Stimulated activated CD4-positive, alpha-beta T cell treated with anti-CD3 and anti-CD28 coated beads, TNF-alpha, amount 100 ng/mL, for 1 hour (primary cell): ENCODE data around the gene FGD5.
"Not testable (repeated sequence)": the region's sequence is repeated elsewhere in the genome, so short reads cannot be mapped to it uniquely, and the experiment has no call there.

ENCODE experiments used
- DNase-seq, 3 donors: peaks; one replicate each; pipeline ENCODE4 v3.0.0-alpha.2; 2020; ENCODE audit warnings: low read depth in 3 of 3, low spot score in 1 of 3

The FGD5 gene

GRCh38 chr3:14899993-14900618 lies 81.3 kb downstream of the FGD5 start:
- no peak for DNase-seq

- DNase-seq = no peak
These were observed 82.4 kb downstream of the FGD5 start for GRCh38 chr3:14900881-14901873.

DNA sequence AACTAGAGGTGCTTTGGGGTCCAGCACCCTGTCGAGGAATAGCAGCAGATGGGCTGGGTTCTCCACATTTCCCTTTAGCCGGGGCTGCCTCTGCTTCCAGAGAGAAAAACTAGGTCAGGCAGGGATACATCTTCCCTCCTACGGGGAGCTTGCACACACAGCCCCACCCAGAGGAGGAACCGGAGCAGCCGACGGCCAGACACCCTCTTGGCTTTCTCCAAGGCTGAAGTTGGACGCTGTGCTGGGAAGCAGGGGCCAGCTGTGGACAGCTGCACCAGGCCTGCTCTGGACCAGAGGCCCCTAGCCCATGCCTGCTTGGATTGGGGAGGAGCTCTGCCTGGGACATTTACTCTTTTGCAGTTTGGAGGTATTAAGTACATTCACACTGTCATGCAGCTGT lies 84.0 kb downstream of the FGD5 start:
- no peak for DNase-seq

DNA sequence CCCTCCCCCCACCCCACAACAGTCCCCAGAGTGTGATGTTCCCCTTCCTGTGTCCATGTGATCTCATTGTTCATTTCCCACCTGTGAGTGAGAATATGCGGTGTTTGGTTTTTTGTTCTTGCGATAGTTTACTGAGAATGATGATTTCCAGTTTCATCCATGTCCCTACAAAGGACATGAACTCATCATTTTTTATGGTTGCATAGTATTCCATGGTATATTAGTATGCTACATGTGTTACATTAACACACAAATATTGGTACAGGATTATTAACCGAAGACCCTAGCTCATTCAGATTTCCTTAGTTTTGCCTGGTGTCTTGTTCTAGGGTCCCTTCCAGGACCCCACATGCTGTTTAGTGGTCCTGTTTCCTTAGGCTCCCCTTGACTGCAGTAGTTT lies 84.7 kb downstream of the FGD5 start:
- not testable (repeated sequence) for DNase-seq

DNA sequence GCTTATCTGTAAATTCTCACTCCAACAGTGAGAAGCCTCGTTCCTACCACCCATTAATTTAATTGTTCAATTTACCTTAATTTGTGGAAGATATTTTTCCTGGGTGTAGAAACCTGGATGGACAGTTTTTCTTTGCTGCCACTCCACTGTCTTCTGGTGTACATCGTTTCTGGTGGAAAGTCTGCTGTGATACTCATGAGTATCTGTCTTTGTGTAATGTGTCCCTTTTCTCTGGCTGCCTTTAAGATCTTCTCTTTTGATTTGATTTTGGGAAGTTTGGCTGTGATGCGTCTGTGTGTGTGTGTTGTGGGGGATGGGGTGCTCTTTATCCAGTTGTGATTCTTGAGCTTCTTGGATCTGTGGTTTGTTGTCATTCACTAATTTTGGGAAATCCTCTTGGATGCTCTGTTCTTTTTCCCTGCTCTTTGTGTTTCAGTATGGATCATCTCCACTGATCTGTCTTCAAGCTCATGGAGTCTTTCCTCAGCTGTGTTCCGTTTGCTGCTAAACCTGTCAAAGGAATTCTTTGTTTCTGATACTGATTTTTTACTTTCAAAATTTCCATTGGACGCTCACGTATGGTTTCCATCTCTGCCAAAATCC lies 86.4 kb downstream of the FGD5 start:
- no peak for DNase-seq

- DNase-seq = no peak
These were observed 87.7 kb downstream of the FGD5 start for GRCh38 chr3:14906355-14906971.

GRCh38 chr3:14907043-14907966 lies 88.5 kb downstream of the FGD5 start:
- no peak for DNase-seq

DNA sequence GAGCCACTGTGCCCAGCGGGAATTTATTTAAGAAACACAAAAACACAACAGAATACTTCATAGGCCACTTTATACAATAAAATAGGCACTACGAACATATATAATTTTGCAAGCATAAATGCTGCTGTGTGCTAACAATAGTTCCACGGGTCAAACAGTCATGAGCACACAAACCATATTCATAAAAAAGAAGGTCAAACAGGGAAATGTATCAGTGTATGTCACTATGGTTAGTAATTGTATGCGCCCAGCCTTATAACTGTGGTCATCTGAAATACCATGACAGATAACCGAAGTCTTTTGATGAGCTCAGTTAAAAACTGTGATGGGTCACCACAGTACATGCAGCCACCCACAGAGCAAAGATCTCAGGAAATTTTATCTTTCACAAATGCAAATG lies 90.5 kb downstream of the FGD5 start:
- DNase-seq = no peak

- DNase-seq = no peak
These were observed 92.9 kb downstream of the FGD5 start for GRCh38 chr3:14911651-14912050.

DNA sequence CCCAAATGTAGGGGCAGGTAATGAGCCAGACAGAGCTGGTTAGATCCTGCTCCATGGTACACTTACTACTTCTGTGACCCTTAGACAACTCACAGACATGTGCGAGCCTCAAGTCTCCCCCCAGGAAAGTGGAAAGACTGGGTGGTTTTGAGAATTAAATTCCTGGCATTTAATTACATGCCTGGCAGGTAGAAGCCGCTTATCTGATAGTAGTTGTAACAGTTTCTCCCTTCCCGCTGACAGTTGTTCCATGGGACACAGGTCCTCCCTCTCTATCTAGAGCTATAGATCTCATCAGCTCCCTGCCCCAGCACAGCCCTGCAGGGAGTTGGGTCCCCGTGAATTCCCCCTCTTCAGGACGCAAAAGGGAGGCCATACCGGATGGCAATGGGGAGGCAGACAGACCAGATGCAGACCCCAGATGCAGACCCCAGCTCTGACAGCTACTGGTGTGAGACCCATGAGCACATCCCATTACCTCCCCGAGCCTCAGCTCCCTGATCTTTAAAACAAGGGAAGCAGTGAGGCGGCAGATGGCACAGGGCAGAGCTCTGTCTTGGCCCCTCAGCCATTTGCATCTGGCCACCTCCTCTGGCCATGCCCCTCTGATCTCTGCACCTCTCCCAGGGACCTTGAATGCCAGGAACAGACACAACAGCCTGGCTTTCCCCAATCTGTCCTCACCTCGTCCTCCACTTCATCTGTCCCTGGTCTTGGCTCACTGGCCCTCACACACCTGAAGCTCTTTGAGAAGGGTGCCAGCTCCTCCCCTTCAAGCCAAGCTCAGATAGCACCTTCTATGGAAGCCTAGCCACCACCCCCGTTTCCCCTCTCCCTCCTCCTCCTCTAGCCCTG lies 94.5 kb downstream of the FGD5 start:
- no peak for DNase-seq

DNA sequence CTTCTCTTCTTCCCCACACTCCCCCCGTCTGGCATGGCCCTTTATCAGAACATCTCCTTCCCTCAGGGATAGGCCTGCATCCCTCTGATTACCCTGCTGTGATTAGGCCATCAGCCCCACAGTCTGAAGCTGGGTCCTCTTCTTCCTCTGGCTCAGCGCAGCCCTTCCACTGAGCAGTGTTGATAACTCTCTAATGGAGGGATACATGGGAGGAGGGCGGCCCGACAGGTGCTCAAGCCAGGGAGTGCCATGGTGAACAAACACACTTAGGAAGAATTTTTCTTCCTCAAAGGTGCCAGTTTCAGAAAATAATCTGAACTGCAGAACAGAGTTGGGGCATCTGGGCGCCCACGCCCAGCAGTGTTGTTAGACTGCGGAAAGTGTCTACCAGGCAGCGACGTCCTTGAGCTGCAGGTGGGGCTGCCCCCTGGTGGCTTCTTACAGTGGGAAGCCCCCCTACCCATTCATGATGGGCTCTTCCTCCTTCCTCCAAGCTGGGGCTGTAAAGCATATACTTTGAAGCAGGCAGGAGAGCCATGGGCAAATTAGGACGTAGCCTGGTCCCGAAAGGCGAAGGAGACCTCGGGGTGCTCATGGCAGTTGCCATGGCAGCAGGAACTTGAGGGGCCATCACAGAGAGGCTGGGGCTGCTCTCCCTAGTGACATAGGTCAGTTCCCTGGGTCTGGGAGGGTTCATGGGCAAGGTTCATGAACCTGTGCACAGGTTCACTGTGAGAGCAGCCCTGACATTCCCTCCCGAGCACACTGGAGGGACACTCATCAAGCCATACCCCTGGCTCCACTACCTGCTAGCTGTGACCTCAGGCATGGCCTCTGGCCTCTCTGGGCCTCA lies 95.4 kb downstream of the FGD5 start:
- DNase-seq = no peak

GRCh38 chr3:14914779-14915117 lies 96.0 kb downstream of the FGD5 start:
- no peak for DNase-seq

- peak in 1 of 3 donors; percentile 8 for DNase-seq
These were observed 97.0 kb downstream of the FGD5 start for GRCh38 chr3:14915636-14916222.

GRCh38 chr3:14918356-14918860 lies 99.6 kb downstream of the FGD5 start:
- DNase-seq = no peak

- no peak for DNase-seq
These were observed 101.8 kb downstream of the FGD5 start for GRCh38 chr3:14920536-14920935.

DNA sequence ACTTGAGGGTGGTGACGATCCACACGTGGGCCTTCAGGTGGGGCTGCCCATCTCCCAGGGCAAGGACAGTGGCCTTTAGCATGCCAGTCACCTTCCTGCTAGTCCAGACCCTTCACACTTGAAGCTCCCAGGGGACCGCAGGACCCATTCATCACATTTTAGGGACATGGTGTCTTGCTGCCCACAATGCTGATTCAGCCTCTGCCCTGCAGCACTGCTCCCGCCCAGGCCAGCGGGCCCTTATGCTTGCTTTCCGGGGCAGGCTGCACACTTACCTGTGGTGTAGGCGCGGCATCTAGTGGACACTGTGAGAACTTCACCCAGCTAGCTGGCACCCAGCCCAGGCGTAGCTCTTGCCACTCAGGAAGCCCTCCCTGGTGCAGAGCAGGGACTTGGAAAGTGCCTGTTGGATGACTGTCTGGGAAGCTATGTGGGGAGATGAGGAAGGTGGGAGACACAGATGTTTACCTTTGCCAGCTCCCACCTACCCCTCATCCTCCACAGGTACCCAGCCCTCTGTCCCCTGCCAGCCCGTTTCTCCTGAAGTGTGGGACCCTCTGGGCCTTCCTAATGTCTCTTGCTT lies 102.4 kb downstream of the FGD5 start:
- DNase-seq = peak; percentile 51 to 77 (median 71)

GRCh38 chr3:14921811-14922705 lies 103.3 kb downstream of the FGD5 start:
- DNase-seq = no peak
